ENCODE results near the gene CRABP2.

- no peak for TF ChIP-seq EZH2 (IDR thresholded peaks at IDR 0.05; ENCODE audit: borderline replicate concordance, low read length)
- TF ChIP-seq CTCF (IDR thresholded peaks at IDR 0.05; ENCODE audit: low read length) = no peak
These were observed 35.5 kb upstream of the CRABP2 start, which contains the start of gene MRPL24 for GRCh38 chr1:156740741-156741480.
